Thyroid gland (tissue), 4 donors: Measurements from ENCODE around the gene LARGE1. TPM values are rescaled to one million over a fixed set of nuclear protein-coding genes. Genes with fewer than 3 reads are reported as not detected.

ENCODE experiments used
- DNase-seq, 2 donors: peaks; one replicate each; pipeline ENCODE4 v3.0.0-alpha.2; 2019
- H3K27ac ChIP-seq, 3 donors: fragments of 200-600 bp; sonication (generic); 1 replicate in 2 of 3; 2 replicates in 1 of 3; pipeline ENCODE4 v1.5.1; 2016 to 2019; ENCODE audit warnings: mild to moderate bottlenecking in 1 of 3, moderate library complexity in 1 of 3
- H3K27me3 ChIP-seq: fragments of 200-600 bp; sonication (generic); one replicate; pipeline ENCODE4 v1.5.1; 2019
- H3K36me3 ChIP-seq, 2 donors: fragments of 200-600 bp; sonication (generic); one replicate each; pipeline ENCODE4 v1.5.1; 2016 to 2019
- H3K4me1 ChIP-seq, 2 donors: fragments of 200-600 bp; sonication (generic); one replicate each; pipeline ENCODE4 v1.5.1; 2017 to 2019
- H3K4me3 ChIP-seq, 3 donors: fragments of 200-600 bp; sonication (generic); replicated peaks in 1 of 3; 1 replicate in 2 of 3; 2 replicates in 1 of 3; pipeline ENCODE4 v1.5.1; 2016; ENCODE audit warnings: mild to moderate bottlenecking in 1 of 3
- H3K9me3 ChIP-seq: fragments of 200-600 bp; sonication (generic); one replicate; pipeline ENCODE4 v1.5.1; 2017
- POLR2A ChIP-seq, 2 donors: fragments of 450-650 bp; IDR thresholded peaks; one replicate each; pipeline ENCODE4 v1.6.1; 2017; ENCODE audit warnings: antibody characterized with exemption in 2 of 2, mild to moderate bottlenecking in 2 of 2, moderate library complexity in 1 of 2
- WGBS, 2 donors: methylation state at CpG; one replicate each; pipeline ENCODE4 v1.1.5; 2017; 5-methylcytosine and 5-hydroxymethylcytosine counted together
- intact Hi-C: fragments of 100-400 bp; cut with DNase I; formaldehyde crosslinking; loops from one replicate; pipeline ENCODE4 v1.15.1; 2023
- total RNA-seq, 4 donors: library from RNA; depleted of rRNA; stranded (reverse); fragments of >200 nt; gene quantifications; one replicate each; pipeline ENCODE4 v1.2.3, GENCODE V29; 2016
- TF ChIP-seq, protein P1 (sequence below), 6 experiments: fragments of 200-600 bp in 3 of 6; fragments of 450-650 bp in 3 of 6; sonication (generic) in 3 of 6; IDR thresholded peaks; one replicate each; pipeline ENCODE4 v1.5.1; 2016 to 2019; ENCODE audit warnings: antibody characterized with exemption in 6 of 6, mild to moderate bottlenecking in 2 of 6, inconsistent platforms in 1 of 6, moderate library complexity in 1 of 6

LARGE1 gene
- total RNA-seq, 4 donors from 2014 or later: 13.6 to 16.3 (median 15.1) TPM

DNA sequence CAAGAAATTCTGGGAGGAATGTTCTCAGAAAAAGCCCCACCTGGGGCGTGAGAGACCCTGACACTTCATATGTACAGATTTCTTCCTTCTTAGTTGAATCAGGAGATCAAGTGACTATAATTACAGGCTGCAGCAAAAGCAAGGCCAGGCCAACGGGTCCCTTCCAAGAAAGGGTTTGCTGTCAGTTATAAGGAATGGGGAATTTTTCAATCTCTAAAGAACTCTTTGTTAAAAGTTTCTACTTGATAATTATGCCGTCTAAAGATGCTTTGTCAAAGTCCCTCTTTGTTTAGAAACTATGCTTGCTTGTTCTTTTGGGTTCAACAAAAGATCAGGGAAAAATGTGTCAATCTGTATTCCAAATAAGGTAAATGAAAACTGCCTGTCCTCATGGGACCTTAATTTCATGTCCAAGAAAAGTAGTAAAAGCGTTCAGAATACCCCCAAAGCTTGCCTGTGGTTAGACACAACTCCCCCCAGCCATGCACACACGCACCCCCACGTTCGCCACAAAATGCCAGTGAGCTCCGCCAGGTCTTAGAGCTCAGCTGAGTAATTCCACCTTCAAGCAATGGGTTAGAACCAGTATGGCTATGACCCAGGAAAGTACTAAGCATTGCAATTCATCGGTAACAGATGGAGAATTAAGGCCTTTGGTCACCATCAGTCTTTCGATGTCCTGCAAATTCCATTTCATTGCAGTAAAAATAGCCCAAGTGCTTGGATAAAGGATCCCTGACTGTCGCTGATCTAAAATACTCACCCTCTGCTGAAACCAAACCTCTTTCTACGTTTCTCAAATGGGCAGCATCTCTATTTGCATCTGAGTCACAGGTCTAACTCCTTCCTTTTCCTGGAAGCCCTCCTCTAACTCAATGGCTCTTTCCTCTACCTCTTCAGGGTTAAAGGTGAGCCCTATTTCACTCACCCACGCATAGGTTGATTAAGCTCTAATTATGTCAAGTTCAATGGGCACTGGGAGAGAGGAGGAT lies 442.9 kb downstream of the LARGE1 start:
- Histone ChIP-seq H3K27ac (no peak overlapping the region), H3K9me3 (no peaks in the 10 kb centered on the region), H3K4me3 (no peak overlapping the region), H3K27me3 (no peaks in the 10 kb centered on the region), H3K4me1 (no peaks in the 10 kb centered on the region), H3K36me3 (no peaks in the 10 kb centered on the region)
- WGBS, 2 donors: 79 to 85% methylated on average over 13 of the region's 13 CpGs
- TF ChIP-seq POLR2A (IDR thresholded peaks at IDR 0.05): no peak
- TF ChIP-seq, protein P1, sequence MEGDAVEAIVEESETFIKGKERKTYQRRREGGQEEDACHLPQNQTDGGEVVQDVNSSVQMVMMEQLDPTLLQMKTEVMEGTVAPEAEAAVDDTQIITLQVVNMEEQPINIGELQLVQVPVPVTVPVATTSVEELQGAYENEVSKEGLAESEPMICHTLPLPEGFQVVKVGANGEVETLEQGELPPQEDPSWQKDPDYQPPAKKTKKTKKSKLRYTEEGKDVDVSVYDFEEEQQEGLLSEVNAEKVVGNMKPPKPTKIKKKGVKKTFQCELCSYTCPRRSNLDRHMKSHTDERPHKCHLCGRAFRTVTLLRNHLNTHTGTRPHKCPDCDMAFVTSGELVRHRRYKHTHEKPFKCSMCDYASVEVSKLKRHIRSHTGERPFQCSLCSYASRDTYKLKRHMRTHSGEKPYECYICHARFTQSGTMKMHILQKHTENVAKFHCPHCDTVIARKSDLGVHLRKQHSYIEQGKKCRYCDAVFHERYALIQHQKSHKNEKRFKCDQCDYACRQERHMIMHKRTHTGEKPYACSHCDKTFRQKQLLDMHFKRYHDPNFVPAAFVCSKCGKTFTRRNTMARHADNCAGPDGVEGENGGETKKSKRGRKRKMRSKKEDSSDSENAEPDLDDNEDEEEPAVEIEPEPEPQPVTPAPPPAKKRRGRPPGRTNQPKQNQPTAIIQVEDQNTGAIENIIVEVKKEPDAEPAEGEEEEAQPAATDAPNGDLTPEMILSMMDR (IDR thresholded peaks at IDR 0.05): no peak
- intact Hi-C loops: no loop called here
- no peak for DNase-seq

DNA sequence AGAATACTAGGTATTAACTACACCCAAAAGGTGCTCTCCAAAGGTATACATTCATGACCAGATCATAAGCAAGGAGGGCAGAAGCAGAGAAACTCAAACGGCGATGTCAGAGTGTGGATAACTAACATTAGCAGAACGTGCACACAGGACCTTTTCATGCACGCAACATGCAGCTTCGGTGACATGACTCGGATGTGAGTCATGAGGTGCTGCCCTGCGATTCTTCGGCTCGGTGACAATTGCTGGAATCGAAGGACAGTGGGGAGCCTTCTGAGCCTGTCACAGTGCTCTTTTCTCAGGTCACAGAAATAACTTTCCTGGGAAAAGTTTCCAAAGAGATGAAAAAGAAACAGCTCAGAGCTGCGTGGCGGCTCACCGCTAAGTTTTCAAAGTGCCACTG lies 443.6 kb downstream of the LARGE1 start:
- WGBS, 2 donors: 86 to 88% methylated on average over 13 of the region's 13 CpGs
- Histone ChIP-seq H3K9me3 (no peaks in the 10 kb centered on the region), H3K4me3 (no peak overlapping the region), H3K27ac (no peak overlapping the region), H3K36me3 (no peaks in the 10 kb centered on the region), H3K27me3 (no peaks in the 10 kb centered on the region), H3K4me1 (no peaks in the 10 kb centered on the region)
- intact Hi-C loops: no loop called here
- TF ChIP-seq POLR2A (IDR thresholded peaks at IDR 0.05): no peak
- TF ChIP-seq, protein P1 (IDR thresholded peaks at IDR 0.05): no peak
- no peak for DNase-seq

DNA sequence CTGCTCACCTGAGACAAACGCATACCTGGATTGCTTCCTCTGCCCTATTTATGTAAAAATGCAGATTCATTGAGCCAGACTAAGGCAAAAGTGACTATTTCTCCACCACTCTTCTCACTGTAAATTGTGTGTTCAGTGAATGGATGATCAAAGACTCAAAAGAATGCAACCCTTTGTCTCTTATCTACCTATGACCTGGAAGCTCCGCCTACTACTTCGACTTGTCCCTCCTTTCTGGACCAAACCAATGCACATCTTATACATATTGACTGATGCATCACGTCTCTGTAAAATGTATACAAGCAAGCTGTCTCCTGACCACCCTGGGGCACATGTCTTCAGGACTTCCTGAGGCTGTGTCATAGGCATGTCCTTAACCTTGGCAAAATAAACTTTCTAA lies 444.1 kb downstream of the LARGE1 start:
- TF ChIP-seq, protein P1 (IDR thresholded peaks at IDR 0.05): no peak
- no peak for TF ChIP-seq POLR2A (IDR thresholded peaks at IDR 0.05)
- Histone ChIP-seq H3K36me3 (no peaks in the 10 kb centered on the region), H3K4me3 (no peak overlapping the region), H3K9me3 (no peaks in the 10 kb centered on the region), H3K27ac (no peak overlapping the region), H3K4me1 (no peaks in the 10 kb centered on the region), H3K27me3 (no peaks in the 10 kb centered on the region)
- intact Hi-C loops: no loop called here
- 74 to 78% methylated on average over 4 of the region's 4 CpGs for WGBS, 2 donors
- no peak for DNase-seq

DNA sequence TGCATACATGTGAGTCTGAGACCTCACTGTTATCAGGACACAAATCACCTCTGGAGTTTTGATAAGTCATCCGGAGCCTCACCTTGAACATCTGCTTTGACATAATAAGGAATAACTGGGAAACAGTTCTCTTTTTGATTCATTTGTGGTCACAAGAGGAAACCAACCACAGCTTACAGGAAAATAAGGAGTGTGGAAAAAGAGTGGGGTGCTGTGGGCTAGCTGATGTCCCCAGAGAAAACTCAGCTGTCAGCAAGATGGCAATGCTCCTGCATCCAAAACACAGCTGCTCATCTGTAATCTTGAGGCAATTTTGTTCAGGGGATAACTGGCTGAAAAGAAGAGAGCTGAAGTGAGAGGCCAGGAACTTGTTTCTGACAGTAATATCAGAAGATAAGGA lies 445.7 kb downstream of the LARGE1 start:
- no peak for DNase-seq
- H3K27ac ChIP-seq: no peak overlapping the region
- H3K4me1 ChIP-seq: no peaks in the 10 kb centered on the region
- no peaks in the 10 kb centered on the region for H3K9me3 ChIP-seq
- TF ChIP-seq, protein P1 (IDR thresholded peaks at IDR 0.05): no peak
- TF ChIP-seq POLR2A (IDR thresholded peaks at IDR 0.05): no peak
- intact Hi-C loops: no loop called here
- no peak overlapping the region for H3K4me3 ChIP-seq
- no peaks in the 10 kb centered on the region for H3K36me3 ChIP-seq
- WGBS, 2 donors: 86 to 87% methylated on average over 1 of the region's 1 CpG
- no peaks in the 10 kb centered on the region for H3K27me3 ChIP-seq
